Adrenal gland (tissue), 12 donors: ENCODE measurements around the gene MSRB1. TPM values are rescaled to one million over a fixed set of nuclear protein-coding genes. Genes with fewer than 3 reads are reported as not detected.

Experiments
- DNase-seq, 7 donors: peaks; one replicate each; pipeline ENCODE4 v3.0.0-alpha.2; 2019 to 2020
- H3K27ac ChIP-seq, 5 donors: fragments of 200-600 bp; sonication (generic) in 4 of 5; 1 replicate in 3 of 5; 2 replicates in 2 of 5; pipeline versions ENCODE4 v1.5.1 to v1.8.0; 2016 to 2020; ENCODE audit warnings: mild to moderate bottlenecking in 1 of 5
- H3K27me3 ChIP-seq: fragments of 200-600 bp; 2 replicates; pipeline ENCODE4 v1.8.0; 2021
- H3K36me3 ChIP-seq, 2 donors: fragments of 200-600 bp; replicated peaks in 1 of 2; 1 replicate in 1 of 2; 2 replicates in 1 of 2; pipeline versions ENCODE4 v1.5.1 to v1.8.0; 2018 to 2022
- H3K4me1 ChIP-seq, 2 donors: fragments of 200-600 bp; replicated peaks in 1 of 2; 1 replicate in 1 of 2; 2 replicates in 1 of 2; pipeline versions ENCODE4 v1.5.1 to v1.8.0; 2018 to 2021
- H3K4me3 ChIP-seq, 4 donors: fragments of 200-600 bp; sonication (generic) in 3 of 4; one replicate each; pipeline ENCODE4 v1.5.1; 2016 to 2018
- H3K9me3 ChIP-seq, 3 donors: fragments of 200-600 bp; sonication (generic) in 1 of 3; replicated peaks in 1 of 3; 1 replicate in 2 of 3; 2 replicates in 1 of 3; pipeline versions ENCODE4 v1.5.1 to v1.8.0; 2016 to 2021
- CTCF ChIP-seq, 6 experiments: fragments of 450-650 bp in 4 of 6; fragments of 200-600 bp in 2 of 6; sonication (generic) in 1 of 6; IDR thresholded peaks; 1 replicate in 5 of 6; 2 replicates in 1 of 6; pipeline versions ENCODE4 v1.5.1 to v1.8.0; 2016 to 2021; ENCODE audit warnings: antibody characterized with exemption in 6 of 6, mild to moderate bottlenecking in 2 of 6, moderate library complexity in 1 of 6
- POLR2A ChIP-seq, 2 donors: fragments of 450-650 bp; IDR thresholded peaks; one replicate each; pipeline ENCODE4 v1.6.1; 2017; ENCODE audit warnings: antibody characterized with exemption in 2 of 2, mild to moderate bottlenecking in 2 of 2, moderate library complexity in 1 of 2
- WGBS, 4 donors: extraction: QIAGEN DNeasy Blood & Tissue Kit in 2 of 4; methylation state at CpG; one replicate each; pipeline versions ENCODE4 v1.1.5 to v1.1.7; 2013 to 2017; 5-methylcytosine and 5-hydroxymethylcytosine counted together
- intact Hi-C, 2 donors: fragments of 100-400 bp; cut with DNase I; formaldehyde crosslinking; loops; one replicate each; pipeline versions ENCODE4 v1.14.1 to v1.15.0; 2022 to 2023
- polyA plus RNA-seq, 3 donors: library from polyadenylated mRNA; stranded (reverse); fragments of 200-250 nt in 2 of 3; fragments of 350-450 nt in 1 of 3; fragmentation: Illumina TruSeq in 1 of 3; extraction: RNeasy Lipid Tissue Mini Kit (QIAGEN cat#74804) in 1 of 3; gene quantifications; one replicate each; pipeline ENCODE4 v1.2.3, GENCODE V29; 2013 to 2014
- small RNA-seq, 2 donors: library from RNA; depleted of rRNA; stranded (forward); fragments of <200 nt; gene quantifications; one replicate each; pipeline ENCODE3, GENCODE V24; 2016
- total RNA-seq, 9 donors: library from RNA; depleted of rRNA in 4 of 9; stranded (reverse); fragments of >200 nt in 4 of 9; fragments of 120-200 nt in 1 of 9; fragmentation: NEBNext Ultra II Directional in 1 of 9; extraction: Animal tissue kit (Norgen Biotek cat#: 25700) in 1 of 9; gene quantifications; one replicate each; pipeline versions ENCODE4 v1.1.0 to v1.2.4, GENCODE V29; 2013 to 2023
- donor health status: healthy with polysubstance abuse.
- donor health status: Bipolar disorder and iron deficiency.
- donor health status: DM: yes; HTN: yes; CAD: no.
- donor health status: DM: no; HTN: no; CAD: no.
- donor health status: DM: no; HTN: no; CAD: no.
- donor health status: DM: yes; HTN: yes; CAD: no.

Gene MSRB1
- total and polyA plus RNA-seq, 12 donors: 8.1 to 38.9 (median 16.1) TPM

- Histone ChIP-seq H3K4me3 (no peak overlapping the region), H3K27ac (no peak overlapping the region), H3K27me3 (no peaks in the 10 kb centered on the region), H3K9me3 (no peaks in the 10 kb centered on the region), H3K36me3 (no peaks in the 10 kb centered on the region), H3K4me1 (no peaks in the 10 kb centered on the region)
- WGBS, 4 donors: 77 to 84% (median 79%) methylated on average over 17 to 27 of the region's 27 CpGs
- intact Hi-C loops: no loop called here
- no peak for DNase-seq
- TF ChIP-seq POLR2A (IDR thresholded peaks at IDR 0.05) (no peak), CTCF (IDR thresholded peaks at IDR 0.05) (no peak)
Measured at GRCh38 chr16:1895949-1896675, 46.9 kb downstream of the MSRB1 start.

GRCh38 chr16:1895068-1895467 lies 47.9 kb downstream of the MSRB1 start:
- Histone ChIP-seq H3K4me3 (no peak overlapping the region), H3K4me1 (no peaks in the 10 kb centered on the region), H3K27me3 (no peaks in the 10 kb centered on the region), H3K9me3 (no peaks in the 10 kb centered on the region), H3K36me3 (no peaks in the 10 kb centered on the region), H3K27ac (no peak overlapping the region)
- intact Hi-C loops: no loop called here
- 82 to 88% (median 85%) methylated on average over 4 to 5 of the region's 5 CpGs for WGBS, 4 donors
- DNase-seq: no peak
- TF ChIP-seq POLR2A (IDR thresholded peaks at IDR 0.05) (no peak), CTCF (IDR thresholded peaks at IDR 0.05) (no peak)

GRCh38 chr16:1890708-1891050 lies 52.3 kb downstream of the MSRB1 start:
- Histone ChIP-seq H3K4me1 (no peaks in the 10 kb centered on the region), H3K9me3 (no peaks in the 10 kb centered on the region), H3K27me3 (peaks cover 16% of the 10 kb centered on the region), H3K27ac (no peak overlapping the region), H3K4me3 (no peak overlapping the region), H3K36me3 (no peaks in the 10 kb centered on the region)
- TF ChIP-seq CTCF (IDR thresholded peaks at IDR 0.05): no peak
- no peak for TF ChIP-seq POLR2A (IDR thresholded peaks at IDR 0.05)
- no peak for DNase-seq
- WGBS, 4 donors: 31 to 33% (median 32%) methylated on average over 4 of the region's 4 CpGs
- intact Hi-C loops: no loop called here

GRCh38 chr16:1890024-1890707 lies 52.8 kb downstream of the MSRB1 start:
- TF ChIP-seq CTCF (IDR thresholded peaks at IDR 0.05): no peak
- TF ChIP-seq POLR2A (IDR thresholded peaks at IDR 0.05): no peak
- Histone ChIP-seq H3K9me3 (no peaks in the 10 kb centered on the region), H3K27me3 (peaks cover 16% of the 10 kb centered on the region), H3K4me1 (no peaks in the 10 kb centered on the region), H3K36me3 (no peaks in the 10 kb centered on the region), H3K27ac (no peak overlapping the region), H3K4me3 (no peak overlapping the region)
- DNase-seq: no peak
- intact Hi-C loops: no loop called here
- 45 to 55% (median 53%) methylated on average over 16 of the region's 16 CpGs for WGBS, 4 donors

Small RNAs within 50 kb of the gene (small RNA-seq; reads per million reads assigned to genes)
- gene AC005363.2 (0 to 0.12 reads per million in 2 donors), gene SNORA10 (0 reads per million in 2 donors), gene SNORA64 (0 reads per million in 2 donors)

Other genes with a start within 250 kb of the MSRB1 start
- 10 to 100 TPM; 30.1 to 97.1 (median 50.5) TPM for gene MAPK8IP3, start 237.0 kb downstream of the MSRB1 start, total RNA-seq
- gene MAPK8IP3, start 237.0 kb downstream of the MSRB1 start, polyA plus RNA-seq: 100 to 1,000 TPM in 2 of 3 donors, 10 to 100 TPM in 1; 12.1 to 430 (median 147) TPM
- 100 to 1,000 TPM in 8 of 9 donors, 10 to 100 TPM in 1; 82.5 to 319 (median 168) TPM for gene NME3, start 171.7 kb downstream of the MSRB1 start, total RNA-seq
- gene NME3, start 171.7 kb downstream of the MSRB1 start, polyA plus RNA-seq: 1,000 to 10,000 TPM in 1 of 3 donors, 100 to 1,000 TPM in 1, under 1 TPM in 1; 0.95 to 1,073 (median 860) TPM
- gene EME2, start 170.4 kb downstream of the MSRB1 start, total RNA-seq: 10 to 100 TPM in 5 of 9 donors, 1 to 10 TPM in 4; 5.7 to 30.6 (median 16.1) TPM
- 10 to 100 TPM in 2 of 3 donors, 1 to 10 TPM in 1; 1.8 to 90.7 (median 38.0) TPM for gene EME2, start 170.4 kb downstream of the MSRB1 start, polyA plus RNA-seq
- gene MRPS34, start 170.1 kb downstream of the MSRB1 start, total RNA-seq: 100 to 1,000 TPM; 130 to 226 (median 143) TPM
- 100 to 1,000 TPM in 1 of 3 donors, 10 to 100 TPM in 2; 84.3 to 113 (median 95.6) TPM for gene MRPS34, start 170.1 kb downstream of the MSRB1 start, polyA plus RNA-seq
- gene SPSB3, start 160.6 kb downstream of the MSRB1 start, total RNA-seq: 100 to 1,000 TPM in 5 of 9 donors, 10 to 100 TPM in 4; 44.0 to 158 (median 105) TPM
- gene SPSB3, start 160.6 kb downstream of the MSRB1 start, polyA plus RNA-seq: 100 to 1,000 TPM in 2 of 3 donors, 1 to 10 TPM in 1; 8.3 to 297 (median 238) TPM
- gene NUBP2, start 160.2 kb downstream of the MSRB1 start, total RNA-seq: 100 to 1,000 TPM in 4 of 9 donors, 10 to 100 TPM in 5; 51.3 to 252 (median 78.9) TPM
- gene NUBP2, start 160.2 kb downstream of the MSRB1 start, polyA plus RNA-seq: 10 to 100 TPM in 2 of 3 donors, 1 to 10 TPM in 1; 3.0 to 84.8 (median 78.6) TPM
- gene IGFALS, start 149.5 kb downstream of the MSRB1 start, total RNA-seq: 1 to 10 TPM in 2 of 9 donors, under 1 TPM in 6, not detected in 1; 0.11 to 3.9 (median 0.23) TPM
- gene IGFALS, start 149.5 kb downstream of the MSRB1 start, polyA plus RNA-seq: under 1 TPM in 2 of 3 donors, not detected in 1; 0.67 to 0.97 TPM
- gene HAGH, start 116.4 kb downstream of the MSRB1 start, total RNA-seq: 100 to 1,000 TPM in 8 of 9 donors, 10 to 100 TPM in 1; 77.1 to 318 (median 182) TPM
- 100 to 1,000 TPM in 2 of 3 donors, 10 to 100 TPM in 1; 75.3 to 213 (median 138) TPM for gene HAGH, start 116.4 kb downstream of the MSRB1 start, polyA plus RNA-seq
- gene FAHD1, start 116.0 kb downstream of the MSRB1 start, total RNA-seq: 100 to 1,000 TPM in 1 of 9 donors, 10 to 100 TPM in 8; 38.7 to 140 (median 51.9) TPM
- 10 to 100 TPM; 15.2 to 60.4 (median 19.9) TPM for gene FAHD1, start 116.0 kb downstream of the MSRB1 start, polyA plus RNA-seq
- gene MEIOB, start 71.0 kb downstream of the MSRB1 start, total RNA-seq: under 1 TPM in 1 of 9 donors, not detected in 8; 0.23 TPM
- gene MEIOB, start 71.0 kb downstream of the MSRB1 start, polyA plus RNA-seq: not detected
- gene HS3ST6, start 24.8 kb downstream of the MSRB1 start, total RNA-seq: under 1 TPM in 1 of 9 donors, not detected in 8; 0.11 TPM
- under 1 TPM in 1 of 3 donors, not detected in 2; 0.07 TPM for gene HS3ST6, start 24.8 kb downstream of the MSRB1 start, polyA plus RNA-seq
- under 1 TPM in 2 of 9 donors, not detected in 7; 0.06 to 0.20 TPM for gene RPL3L, start 11.5 kb upstream of the MSRB1 start, total RNA-seq
- gene RPL3L, start 11.5 kb upstream of the MSRB1 start, polyA plus RNA-seq: under 1 TPM in 1 of 3 donors, not detected in 2; 0.07 TPM
- gene NDUFB10, start 16.3 kb upstream of the MSRB1 start, total RNA-seq: 100 to 1,000 TPM; 134 to 298 (median 155) TPM
- gene NDUFB10, start 16.3 kb upstream of the MSRB1 start, polyA plus RNA-seq: 100 to 1,000 TPM; 109 to 268 (median 213) TPM
- gene RPS2, start 21.6 kb upstream of the MSRB1 start, total RNA-seq: 1,000 to 10,000 TPM; 1,192 to 2,338 (median 1,647) TPM
- 1,000 to 10,000 TPM; 1,045 to 4,016 (median 2,050) TPM for gene RPS2, start 21.6 kb upstream of the MSRB1 start, polyA plus RNA-seq
- gene RNF151, start 23.7 kb upstream of the MSRB1 start, total RNA-seq: under 1 TPM in 1 of 9 donors, not detected in 8; 0.47 TPM
- gene RNF151, start 23.7 kb upstream of the MSRB1 start, polyA plus RNA-seq: under 1 TPM in 2 of 3 donors, not detected in 1; 0.20 to 0.64 TPM
- gene TBL3, start 28.9 kb upstream of the MSRB1 start, total RNA-seq: 100 to 1,000 TPM in 1 of 9 donors, 10 to 100 TPM in 8; 22.3 to 137 (median 34.8) TPM
- 100 to 1,000 TPM in 2 of 3 donors, 10 to 100 TPM in 1; 10.8 to 106 (median 105) TPM for gene TBL3, start 28.9 kb upstream of the MSRB1 start, polyA plus RNA-seq
- under 1 TPM in 3 of 9 donors, not detected in 6; 0.28 to 0.53 (median 0.47) TPM for gene NOXO1, start 38.3 kb upstream of the MSRB1 start, total RNA-seq
- gene NOXO1, start 38.3 kb upstream of the MSRB1 start, polyA plus RNA-seq: 1 to 10 TPM in 2 of 3 donors, not detected in 1; 1.3 to 3.3 TPM
- 10 to 100 TPM; 16.4 to 37.6 (median 26.9) TPM for gene GFER, start 41.0 kb upstream of the MSRB1 start, total RNA-seq
- 10 to 100 TPM; 17.4 to 60.8 (median 54.4) TPM for gene GFER, start 41.0 kb upstream of the MSRB1 start, polyA plus RNA-seq
- 10 to 100 TPM in 1 of 9 donors, 1 to 10 TPM in 3, under 1 TPM in 3, not detected in 2; 0.54 to 10.9 (median 1.1) TPM for gene SYNGR3, start 46.8 kb upstream of the MSRB1 start, total RNA-seq
- gene SYNGR3, start 46.8 kb upstream of the MSRB1 start, polyA plus RNA-seq: 1 to 10 TPM; 3.2 to 5.2 (median 4.4) TPM
- gene ZNF598, start 66.6 kb upstream of the MSRB1 start, total RNA-seq: 10 to 100 TPM in 8 of 9 donors, 1 to 10 TPM in 1; 4.7 to 36.6 (median 27.5) TPM
- gene ZNF598, start 66.6 kb upstream of the MSRB1 start, polyA plus RNA-seq: 10 to 100 TPM in 2 of 3 donors, 1 to 10 TPM in 1; 8.3 to 51.5 (median 37.9) TPM
- 1 to 10 TPM in 3 of 9 donors, under 1 TPM in 1, not detected in 5; 0.50 to 3.9 (median 1.4) TPM for gene NPW, start 76.6 kb upstream of the MSRB1 start, total RNA-seq
- gene NPW, start 76.6 kb upstream of the MSRB1 start, polyA plus RNA-seq: 1 to 10 TPM in 1 of 3 donors, under 1 TPM in 1, not detected in 1; 0.88 to 1.3 TPM
- gene NHERF2, start 83.7 kb upstream of the MSRB1 start, total RNA-seq: 100 to 1,000 TPM in 2 of 9 donors, 10 to 100 TPM in 7; 12.9 to 155 (median 66.8) TPM
- 100 to 1,000 TPM in 2 of 3 donors, 10 to 100 TPM in 1; 12.5 to 263 (median 147) TPM for gene NHERF2, start 83.7 kb upstream of the MSRB1 start, polyA plus RNA-seq
- 10 to 100 TPM in 7 of 9 donors, 1 to 10 TPM in 2; 7.9 to 35.7 (median 14.9) TPM for gene NTHL1, start 104.6 kb upstream of the MSRB1 start, total RNA-seq
- 10 to 100 TPM in 2 of 3 donors, 1 to 10 TPM in 1; 1.5 to 36.6 (median 34.3) TPM for gene NTHL1, start 104.6 kb upstream of the MSRB1 start, polyA plus RNA-seq
- gene TSC2, start 104.8 kb upstream of the MSRB1 start, total RNA-seq: 100 to 1,000 TPM in 2 of 9 donors, 10 to 100 TPM in 7; 18.6 to 148 (median 92.0) TPM
- 100 to 1,000 TPM in 2 of 3 donors, 10 to 100 TPM in 1; 56.9 to 333 (median 105) TPM for gene TSC2, start 104.8 kb upstream of the MSRB1 start, polyA plus RNA-seq
- 100 to 1,000 TPM in 5 of 9 donors, 10 to 100 TPM in 4; 16.6 to 145 (median 100) TPM for gene PKD1, start 192.7 kb upstream of the MSRB1 start, total RNA-seq
- gene PKD1, start 192.7 kb upstream of the MSRB1 start, polyA plus RNA-seq: 100 to 1,000 TPM in 2 of 3 donors, 1 to 10 TPM in 1; 9.2 to 359 (median 104) TPM
- gene RAB26, start 205.4 kb upstream of the MSRB1 start, total RNA-seq: 1 to 10 TPM in 6 of 9 donors, under 1 TPM in 1, not detected in 2; 1.00 to 4.1 (median 1.5) TPM
- 10 to 100 TPM in 1 of 3 donors, 1 to 10 TPM in 1, under 1 TPM in 1; 0.46 to 23.1 (median 6.7) TPM for gene RAB26, start 205.4 kb upstream of the MSRB1 start, polyA plus RNA-seq
- gene TRAF7, start 212.6 kb upstream of the MSRB1 start, total RNA-seq: 100 to 1,000 TPM in 1 of 9 donors, 10 to 100 TPM in 8; 28.4 to 129 (median 57.1) TPM
- 10 to 100 TPM; 21.0 to 47.8 (median 43.8) TPM for gene TRAF7, start 212.6 kb upstream of the MSRB1 start, polyA plus RNA-seq